HG03575 (cell line): ENCODE measurements around the gene DISP2.

Source experiments
- ATAC-seq: cut with Tn5 transposase; IDR thresholded peaks from one replicate; pipeline ENCODE4 v1.9.1; 2021; ENCODE audit not compliant: unreplicated experiment, insufficient number of reproducible peaks, low FRiP score; ENCODE audit errors: extremely low read depth

Gene DISP2

DNA sequence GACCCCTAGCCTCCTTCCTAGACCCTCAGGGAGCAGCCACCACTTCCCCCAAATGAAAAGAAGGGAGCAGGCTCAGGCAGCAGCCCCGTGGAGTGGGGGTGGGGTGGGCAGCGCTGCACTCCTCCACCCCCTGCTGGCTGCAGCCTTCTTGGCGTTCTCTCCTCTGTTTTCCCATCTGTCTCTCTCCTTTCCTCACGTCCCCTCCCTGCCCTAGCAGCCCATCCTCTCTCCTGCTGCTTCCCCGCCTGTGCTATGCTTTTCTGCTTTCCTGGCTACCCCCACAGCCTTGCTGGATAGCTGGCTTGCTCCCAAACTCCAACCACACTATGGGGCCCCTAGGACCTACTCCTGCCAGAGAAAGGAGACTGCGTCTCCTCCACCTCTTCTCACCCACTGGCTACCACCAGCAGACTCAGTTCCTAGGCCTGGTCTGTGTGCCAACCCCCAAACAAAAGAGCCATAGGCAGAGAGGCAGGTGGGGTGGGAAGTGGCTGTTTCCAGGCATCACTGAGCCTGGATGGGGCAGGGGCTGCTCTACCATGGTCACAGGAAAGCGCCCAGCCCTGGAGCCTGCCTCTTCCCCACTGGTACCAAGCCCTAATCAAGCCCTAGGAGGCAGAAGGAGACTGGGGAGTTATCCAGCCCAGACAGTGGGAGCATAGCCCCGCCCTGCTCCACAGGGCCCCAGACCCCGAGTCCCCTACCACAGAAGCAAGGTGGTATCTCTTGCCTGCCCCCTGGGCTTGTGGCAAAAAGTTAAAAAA is 3.4 kb upstream of the DISP2 start:
- no peak for ATAC-seq

DNA sequence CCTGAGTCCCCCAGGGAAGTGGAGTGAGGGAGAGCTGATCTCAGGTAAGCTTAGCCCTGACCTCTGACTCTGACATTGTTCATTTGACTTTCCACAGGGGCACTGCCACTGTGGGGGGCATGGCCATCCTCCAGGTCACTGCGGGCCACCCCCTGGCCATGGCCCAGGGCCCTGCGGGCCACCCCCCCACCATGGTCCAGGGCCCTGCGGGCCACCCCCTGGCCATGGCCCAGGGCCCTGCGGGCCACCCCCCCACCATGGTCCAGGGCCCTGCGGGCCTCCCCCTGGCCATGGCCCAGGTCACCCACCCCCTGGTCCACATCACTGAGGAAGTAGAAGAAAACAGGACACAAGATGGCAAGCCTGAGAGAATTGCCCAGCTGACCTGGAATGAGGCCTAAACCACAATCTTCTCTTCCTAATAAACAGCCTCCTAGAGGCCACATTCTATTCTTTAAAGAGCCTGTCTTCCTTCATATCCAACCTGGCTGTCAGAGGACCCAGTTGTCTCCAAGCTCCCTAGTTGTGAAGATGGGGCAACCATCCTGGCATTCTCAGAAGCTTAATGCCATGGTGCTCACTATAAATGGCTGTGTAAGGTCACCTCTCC is 1.9 kb upstream of the DISP2 start:
- ATAC-seq: no peak

DNA sequence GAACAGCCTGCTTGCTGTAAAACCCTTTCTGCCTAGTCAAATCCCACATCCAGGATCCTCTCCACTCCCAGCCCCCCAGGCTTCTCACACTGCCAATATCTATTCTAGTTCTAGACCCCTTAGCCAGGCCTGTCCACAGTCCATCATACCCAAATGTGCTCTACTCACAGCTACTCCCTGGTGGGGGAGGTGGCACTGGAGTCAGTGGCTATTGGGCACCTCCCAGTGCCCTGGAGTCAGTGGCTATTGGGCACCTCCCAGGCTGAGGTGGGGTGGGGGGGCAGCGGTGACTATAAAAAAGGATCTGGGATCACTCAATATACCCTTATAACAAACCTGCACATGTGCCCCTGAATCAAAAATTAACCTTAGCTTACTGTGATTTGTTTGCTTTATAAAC is 773 bp upstream of the DISP2 start:
- ATAC-seq: no peak

DNA sequence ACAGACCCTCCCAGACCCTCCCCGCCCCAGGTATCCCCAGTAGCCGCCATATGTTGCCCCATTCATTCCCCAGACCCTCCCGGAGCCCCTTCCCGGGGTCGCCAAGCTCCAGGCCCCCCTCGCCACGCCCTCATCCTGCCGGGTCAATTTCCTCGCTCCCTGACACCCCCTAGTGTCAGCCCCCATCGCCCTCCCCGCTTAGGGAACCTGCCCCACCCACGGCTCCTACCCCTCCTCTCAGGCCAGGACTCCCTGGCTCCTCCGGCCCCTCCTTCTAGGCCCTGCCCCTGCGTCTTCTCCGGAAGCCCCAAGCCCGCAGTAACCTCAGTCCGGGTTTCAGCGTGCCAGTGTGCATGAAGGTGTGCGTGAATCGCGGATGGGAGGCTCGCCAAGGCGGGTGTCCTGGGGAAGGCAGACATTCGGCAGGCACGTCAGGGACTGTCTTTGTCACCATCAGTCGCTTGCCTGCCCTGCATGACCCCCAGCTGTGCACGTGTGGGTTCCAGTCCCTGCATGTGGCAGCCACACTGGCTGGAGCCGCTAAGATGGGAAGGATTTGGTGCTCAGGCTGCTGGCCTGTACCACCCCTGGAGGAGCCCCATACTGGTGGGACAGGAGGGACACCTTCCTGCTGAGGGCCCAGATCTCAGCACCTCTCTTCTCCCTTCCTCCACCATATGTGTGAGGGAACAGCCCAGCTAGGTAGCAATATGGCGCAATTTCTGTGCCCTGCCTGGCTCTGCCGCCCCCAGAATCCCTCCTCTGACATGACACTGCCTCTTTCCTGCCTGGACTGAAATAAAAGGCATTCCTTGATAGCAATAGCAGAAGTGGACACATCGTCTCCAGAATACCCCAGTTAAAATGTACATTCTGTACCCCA is 693 bp downstream of the DISP2 start:
- no peak for ATAC-seq

DNA sequence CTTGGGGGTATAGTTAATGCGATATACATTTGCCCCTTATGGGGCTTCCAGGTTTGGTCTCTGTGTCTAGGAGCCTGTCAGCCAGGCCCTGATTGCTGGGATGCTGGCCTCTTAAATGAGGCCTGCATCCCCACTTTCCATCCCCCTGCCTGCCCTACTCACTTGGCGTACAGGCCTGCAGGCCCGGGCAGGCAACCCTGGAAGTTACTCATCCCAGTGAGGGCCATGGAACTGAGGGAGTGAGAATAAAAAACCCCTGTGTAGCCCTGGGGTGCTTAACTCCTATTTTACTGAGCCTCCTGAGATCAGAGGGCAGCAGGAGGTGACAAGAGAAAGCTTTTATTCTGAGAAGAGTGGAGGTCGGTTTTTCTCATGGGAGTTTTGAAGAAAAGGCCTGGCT is 2.0 kb downstream of the DISP2 start:
- no peak for ATAC-seq

DNA sequence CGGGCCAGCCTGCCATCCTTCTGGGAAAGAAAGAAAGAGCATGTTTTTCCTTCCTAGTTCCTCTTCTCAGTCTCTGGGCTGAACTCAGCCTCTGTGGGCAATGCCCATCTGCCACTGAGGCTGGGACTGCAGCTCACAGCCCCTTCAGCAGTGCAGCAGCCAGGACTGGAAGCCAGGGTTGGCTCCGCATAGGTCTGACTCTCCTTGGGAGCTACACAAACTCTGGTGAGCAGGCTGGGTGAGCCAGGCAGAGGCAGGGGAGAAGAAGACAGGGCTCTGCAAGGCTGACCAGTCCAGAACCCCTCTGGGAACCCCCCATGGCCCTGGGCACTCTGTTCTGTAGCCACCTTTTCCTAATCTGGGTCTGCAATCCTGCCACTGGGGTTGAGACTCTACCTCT is 3.6 kb downstream of the DISP2 start:
- ATAC-seq: no peak

DNA sequence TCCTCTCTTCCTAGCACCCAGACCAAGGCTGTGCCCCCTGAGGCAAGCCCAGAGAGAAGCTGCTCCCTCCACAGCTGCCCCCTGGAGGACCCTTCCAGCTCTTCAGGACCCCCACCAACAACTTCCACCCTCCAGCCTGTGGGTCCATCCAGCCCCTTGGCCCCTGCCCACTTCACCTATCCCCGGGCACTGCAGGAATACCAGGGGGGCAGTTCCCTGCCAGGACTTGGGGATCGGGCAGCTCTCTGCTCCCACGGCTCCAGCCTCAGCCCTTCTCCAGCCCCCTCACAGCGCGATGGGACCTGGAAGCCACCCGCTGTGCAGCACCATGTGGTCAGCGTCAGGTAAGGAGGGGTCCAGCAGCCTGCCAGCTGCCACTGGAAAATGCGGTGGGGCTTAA is 5.6 kb downstream of the DISP2 start:
- no peak for ATAC-seq

DNA sequence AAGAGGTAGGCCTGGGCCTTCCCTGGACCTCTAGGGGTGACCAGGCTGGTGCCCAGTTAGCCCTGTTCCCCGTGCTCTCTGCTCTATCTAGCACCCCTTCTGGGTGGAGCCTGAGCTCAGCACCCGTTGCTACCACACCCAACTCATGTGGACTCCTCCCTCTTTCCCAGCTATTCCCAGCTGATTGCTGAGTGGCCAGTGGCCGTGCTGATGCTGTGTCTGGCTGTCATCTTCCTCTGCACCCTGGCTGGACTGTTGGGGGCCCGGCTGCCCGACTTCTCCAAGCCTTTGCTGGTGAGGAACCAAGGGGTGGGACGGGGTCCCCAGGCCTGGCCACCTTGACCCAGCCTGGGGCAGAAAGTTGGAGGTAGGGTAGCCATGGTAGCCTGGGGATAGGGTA is 6.2 kb downstream of the DISP2 start:
- no peak for ATAC-seq

DNA sequence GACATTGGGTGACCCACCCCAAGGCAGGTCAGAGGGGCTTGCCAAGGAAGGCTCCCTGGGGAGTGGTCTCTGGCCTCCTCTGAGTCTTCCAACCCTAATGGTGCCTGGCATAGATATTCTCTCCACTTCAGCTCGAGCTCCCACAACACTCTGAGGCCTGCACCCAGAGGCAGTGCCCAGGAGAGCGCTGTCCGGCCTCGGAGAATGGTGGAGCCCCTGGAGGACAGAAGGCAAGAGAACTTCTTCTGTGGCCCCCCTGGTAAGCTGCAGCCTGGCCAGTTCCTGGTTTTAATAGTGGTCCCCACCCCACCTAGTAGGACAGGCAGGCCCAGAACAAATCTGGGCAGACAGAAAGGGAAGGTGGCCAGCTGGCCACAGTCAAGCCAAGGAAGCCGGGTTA is 7.0 kb downstream of the DISP2 start:
- ATAC-seq: no peak

DNA sequence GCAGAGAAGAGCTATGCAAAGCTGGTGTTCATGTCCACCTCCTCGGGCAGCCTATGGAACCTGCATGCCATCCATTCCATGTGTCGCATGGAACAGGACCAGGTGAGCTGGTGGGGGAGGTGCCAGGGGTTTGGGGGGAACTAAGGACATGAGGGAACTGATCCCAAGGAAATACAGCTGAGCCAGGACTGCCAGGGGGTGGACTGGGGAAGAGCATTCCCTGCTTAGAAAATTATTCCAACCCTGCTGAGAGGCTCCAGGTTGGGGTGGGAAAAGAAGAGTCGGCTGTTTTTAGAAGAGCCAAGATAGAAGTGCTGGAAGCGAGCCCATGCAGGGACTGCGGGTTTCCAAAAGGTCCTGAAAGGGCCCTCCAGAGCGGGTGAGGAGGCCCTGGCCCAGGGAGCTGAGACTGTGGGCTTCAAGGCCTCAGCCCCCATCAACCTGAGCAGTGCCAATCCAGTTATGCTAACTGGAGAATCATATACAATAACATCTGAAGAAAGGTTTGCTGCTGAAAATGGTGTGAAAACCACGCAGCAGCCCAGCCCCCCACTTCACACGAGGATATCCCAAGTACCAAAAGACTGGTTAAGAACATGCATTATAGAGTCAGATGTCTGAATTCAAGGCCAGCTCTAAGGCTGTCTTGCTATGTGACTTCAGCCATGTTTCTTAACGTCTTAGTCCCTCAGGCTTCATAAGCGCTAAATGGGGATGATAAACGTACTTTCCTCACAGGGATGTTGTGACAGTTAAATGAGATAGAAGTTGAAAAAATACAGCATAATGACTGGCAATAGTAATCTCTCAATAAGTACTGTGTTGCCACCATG is 7.8 kb downstream of the DISP2 start:
- ATAC-seq: no peak

DNA sequence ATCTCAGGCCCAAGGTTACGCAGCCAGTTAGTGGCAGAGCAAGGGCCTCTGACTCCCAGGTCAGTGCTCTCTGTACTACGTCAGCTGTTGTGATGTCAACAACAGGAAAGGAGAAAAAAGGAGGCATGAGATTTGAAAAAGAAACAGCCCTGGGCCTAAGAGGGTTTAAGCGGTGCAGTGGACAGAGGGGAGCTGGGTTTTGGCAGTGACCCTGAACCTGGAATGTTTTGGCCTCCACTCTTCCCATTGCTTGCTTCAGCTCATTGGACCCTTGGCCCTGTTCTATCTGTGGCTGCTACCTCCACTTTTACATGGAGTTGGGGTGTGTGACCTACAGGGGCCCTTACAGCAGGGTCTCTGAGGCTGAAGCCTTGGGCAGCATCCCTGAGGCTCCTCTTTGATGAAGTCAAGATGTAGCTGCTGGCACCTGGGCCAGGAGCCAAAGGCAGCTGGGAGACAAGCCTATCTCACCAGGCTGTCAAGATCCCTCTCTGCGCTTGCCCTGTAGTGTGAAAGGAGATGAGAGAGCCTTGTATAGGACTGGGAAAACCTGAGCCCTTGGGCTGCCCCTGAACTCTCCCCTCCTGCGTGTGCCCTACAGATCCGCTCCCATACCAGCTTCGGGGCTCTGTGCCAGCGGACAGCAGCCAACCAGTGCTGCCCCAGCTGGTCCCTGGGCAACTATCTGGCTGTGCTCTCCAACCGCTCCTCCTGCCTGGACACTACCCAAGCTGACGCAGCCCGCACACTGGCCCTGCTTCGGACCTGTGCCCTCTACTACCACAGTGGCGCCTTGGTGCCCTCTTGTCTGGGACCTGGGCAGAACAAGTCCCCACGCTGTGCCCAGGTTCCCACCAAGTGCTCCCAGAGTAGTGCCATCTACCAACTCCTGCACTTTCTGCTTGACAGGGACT is 8.7 kb downstream of the DISP2 start:
- ATAC-seq: no peak

DNA sequence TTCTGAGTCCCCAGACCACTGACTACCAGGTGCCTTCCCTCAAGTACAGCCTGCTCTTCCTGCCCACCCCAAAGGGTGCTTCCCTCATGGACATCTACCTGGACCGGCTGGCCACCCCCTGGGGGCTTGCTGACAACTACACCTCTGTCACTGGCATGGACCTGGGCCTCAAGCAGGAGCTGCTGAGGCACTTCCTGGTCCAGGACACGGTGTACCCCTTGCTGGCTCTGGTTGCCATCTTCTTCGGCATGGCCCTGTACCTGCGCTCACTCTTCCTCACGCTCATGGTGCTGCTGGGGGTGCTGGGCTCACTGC is 9.3 kb downstream of the DISP2 start:
- ATAC-seq: no peak

DNA sequence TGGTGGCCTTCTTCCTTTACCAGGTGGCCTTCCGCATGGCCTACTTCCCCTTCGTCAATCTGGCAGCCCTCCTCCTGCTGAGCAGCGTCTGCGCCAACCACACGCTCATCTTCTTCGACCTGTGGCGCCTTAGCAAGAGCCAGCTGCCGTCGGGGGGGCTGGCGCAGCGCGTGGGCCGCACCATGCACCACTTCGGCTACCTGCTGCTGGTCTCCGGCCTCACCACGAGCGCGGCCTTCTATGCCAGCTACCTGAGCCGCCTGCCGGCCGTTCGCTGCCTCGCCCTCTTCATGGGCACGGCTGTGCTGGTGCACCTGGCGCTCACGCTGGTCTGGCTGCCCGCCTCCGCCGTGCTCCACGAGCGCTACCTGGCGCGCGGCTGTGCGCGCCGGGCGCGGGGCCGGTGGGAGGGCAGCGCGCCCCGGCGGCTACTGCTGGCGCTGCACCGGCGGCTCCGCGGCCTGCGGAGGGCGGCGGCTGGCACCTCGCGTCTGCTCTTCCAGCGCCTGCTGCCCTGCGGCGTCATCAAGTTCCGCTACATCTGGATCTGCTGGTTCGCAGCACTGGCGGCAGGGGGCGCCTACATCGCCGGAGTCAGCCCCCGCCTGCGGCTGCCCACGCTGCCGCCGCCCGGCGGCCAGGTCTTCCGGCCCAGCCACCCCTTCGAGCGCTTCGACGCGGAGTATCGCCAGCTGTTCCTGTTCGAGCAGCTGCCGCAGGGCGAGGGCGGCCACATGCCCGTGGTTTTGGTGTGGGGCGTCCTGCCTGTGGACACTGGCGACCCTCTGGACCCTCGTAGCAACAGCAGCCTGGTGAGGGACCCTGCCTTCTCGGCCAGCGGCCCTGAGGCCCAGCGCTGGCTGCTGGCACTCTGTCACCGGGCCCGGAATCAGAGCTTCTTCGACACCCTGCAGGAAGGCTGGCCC is 9.9 kb downstream of the DISP2 start:
- no peak for ATAC-seq

DNA sequence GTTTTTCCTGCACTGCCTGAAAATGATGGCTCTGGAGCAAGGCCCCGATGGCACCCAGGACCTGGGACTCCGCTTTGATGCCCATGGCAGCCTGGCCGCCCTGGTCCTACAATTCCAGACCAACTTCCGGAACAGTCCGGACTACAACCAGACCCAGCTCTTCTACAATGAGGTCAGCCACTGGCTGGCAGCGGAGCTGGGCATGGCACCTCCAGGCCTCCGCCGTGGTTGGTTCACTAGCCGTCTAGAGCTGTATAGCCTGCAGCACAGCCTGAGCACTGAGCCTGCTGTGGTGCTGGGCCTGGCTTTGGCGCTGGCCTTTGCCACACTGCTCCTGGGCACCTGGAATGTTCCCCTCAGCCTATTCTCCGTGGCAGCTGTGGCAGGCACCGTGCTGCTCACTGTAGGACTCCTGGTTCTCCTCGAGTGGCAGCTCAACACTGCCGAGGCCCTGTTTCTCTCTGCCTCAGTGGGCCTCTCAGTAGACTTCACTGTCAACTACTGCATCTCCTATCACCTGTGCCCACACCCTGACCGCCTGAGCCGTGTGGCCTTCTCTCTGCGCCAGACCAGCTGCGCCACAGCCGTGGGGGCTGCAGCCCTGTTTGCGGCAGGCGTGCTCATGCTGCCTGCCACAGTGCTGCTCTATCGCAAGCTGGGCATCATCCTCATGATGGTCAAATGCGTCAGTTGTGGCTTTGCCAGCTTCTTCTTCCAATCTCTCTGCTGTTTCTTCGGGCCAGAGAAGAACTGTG is 10.9 kb downstream of the DISP2 start:
- no peak for ATAC-seq

DNA sequence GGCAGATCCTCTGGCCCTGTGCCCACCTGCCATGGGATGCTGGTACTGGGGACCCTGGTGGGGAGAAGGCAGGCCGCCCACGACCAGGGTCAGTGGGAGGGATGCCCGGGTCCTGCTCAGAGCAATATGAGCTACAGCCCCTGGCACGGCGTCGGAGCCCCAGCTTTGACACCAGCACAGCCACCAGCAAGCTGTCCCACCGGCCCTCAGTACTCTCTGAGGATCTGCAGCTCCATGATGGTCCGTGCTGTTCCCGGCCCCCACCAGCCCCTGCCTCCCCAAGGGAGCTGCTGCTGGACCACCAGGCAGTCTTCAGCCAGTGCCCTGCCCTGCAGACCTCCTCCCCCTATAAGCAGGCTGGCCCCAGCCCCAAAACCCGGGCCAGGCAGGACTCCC is 11.5 kb downstream of the DISP2 start:
- ATAC-seq: no peak

DNA sequence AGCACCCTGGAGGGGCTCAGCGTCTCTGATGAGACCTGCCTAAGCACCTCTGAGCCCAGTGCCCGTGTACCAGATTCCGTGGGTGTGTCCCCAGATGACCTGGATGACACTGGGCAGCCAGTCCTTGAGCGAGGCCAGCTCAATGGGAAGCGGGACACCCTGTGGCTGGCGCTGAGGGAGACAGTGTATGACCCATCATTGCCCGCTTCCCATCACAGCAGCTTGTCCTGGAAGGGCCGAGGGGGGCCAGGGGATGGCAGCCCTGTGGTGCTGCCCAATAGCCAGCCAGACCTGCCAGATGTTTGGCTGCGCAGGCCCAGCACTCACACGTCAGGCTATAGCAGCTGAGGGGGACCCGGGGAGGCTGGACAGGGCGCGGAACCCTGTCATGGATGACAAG is 12.0 kb downstream of the DISP2 start:
- ATAC-seq: no peak

DNA sequence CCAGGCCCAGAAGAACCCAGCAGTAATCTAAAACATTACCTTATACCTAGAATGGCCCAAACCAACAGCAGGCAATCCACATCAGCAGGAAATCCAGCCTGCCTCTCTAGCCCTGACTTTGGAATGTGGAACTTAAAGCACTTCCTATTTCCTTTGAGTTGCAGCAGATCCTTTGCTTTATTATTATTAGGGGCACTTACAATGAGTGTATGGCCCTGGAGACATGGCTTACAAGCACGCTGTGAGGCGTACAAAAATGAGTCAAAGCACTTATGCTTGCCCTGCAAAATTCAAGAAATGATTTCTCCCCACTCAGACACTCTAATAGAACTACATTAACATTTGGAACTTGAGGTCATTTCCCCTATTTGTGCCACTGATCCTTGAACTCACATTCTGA is 15.0 kb downstream of the DISP2 start:
- ATAC-seq: no peak
